HEK293T (cell line): ENCODE data around the gene TRIM66.

Source experiments
- CTCF ChIA-PET: fragments of 350-600 bp; formaldehyde crosslinking; extraction: SDS; loops from one replicate; lab custom pipeline; 2021; ENCODE audit warnings: antibody characterized with exemption, inconsistent platforms; lab: Yijun Ruan, JAX
- POLR2A ChIA-PET: fragments of 350-600 bp; formaldehyde crosslinking; extraction: SDS; loops from one replicate; lab custom pipeline; 2020; ENCODE audit warnings: antibody characterized with exemption, inconsistent platforms; lab: Yijun Ruan, JAX
- DNase-seq: peaks from one replicate; pipeline ENCODE4 v3.0.0; 2012; ENCODE audit warnings: mixed read lengths; ENCODE audit errors: extremely low spot score
- ARNT ChIP-seq: fragments of 450-650 bp; IDR thresholded peaks from 2 replicates; pipeline ENCODE4 v1.6.1; 2017; ENCODE audit warnings: mild to moderate bottlenecking
- BHLHE40 ChIP-seq: fragments of 450-650 bp; IDR thresholded peaks from 2 replicates; pipeline ENCODE4 v1.6.1; 2016; ENCODE audit warnings: mild to moderate bottlenecking, moderate library complexity, borderline replicate concordance
- CTBP1 ChIP-seq: fragments of 450-650 bp; IDR thresholded peaks from 2 replicates; pipeline ENCODE4 v1.6.1; 2016; ENCODE audit warnings: borderline replicate concordance
- ELF4 ChIP-seq: fragments of 450-650 bp; IDR thresholded peaks from 2 replicates; pipeline ENCODE4 v1.6.1; 2017; ENCODE audit warnings: antibody characterized with exemption
- FOXA1 ChIP-seq: fragments of 450-650 bp; IDR thresholded peaks from 2 replicates; pipeline ENCODE4 v1.6.1; 2016; ENCODE audit warnings: mild to moderate bottlenecking
- FOXK2 ChIP-seq: fragments of 450-650 bp; IDR thresholded peaks from 2 replicates; pipeline ENCODE4 v1.6.1; 2016; ENCODE audit warnings: mild to moderate bottlenecking
- FOXM1 ChIP-seq: fragments of 450-650 bp; IDR thresholded peaks from 2 replicates; pipeline ENCODE4 v1.6.1; 2017; ENCODE audit warnings: mild to moderate bottlenecking, borderline replicate concordance
- HDGF ChIP-seq: fragments of 450-650 bp; IDR thresholded peaks from 2 replicates; pipeline ENCODE4 v1.6.1; 2017; ENCODE audit warnings: antibody characterized with exemption, borderline replicate concordance
- L3MBTL2 ChIP-seq: fragments of 450-650 bp; conservative IDR thresholded peaks from 2 replicates; pipeline ENCODE4 v1.6.1; 2016; ENCODE audit warnings: mild to moderate bottlenecking
- LEF1 ChIP-seq: fragments of 450-650 bp; IDR thresholded peaks from 2 replicates; pipeline ENCODE4 v1.6.1; 2017; ENCODE audit warnings: mild to moderate bottlenecking, borderline replicate concordance
- NFRKB ChIP-seq: fragments of 450-650 bp; IDR thresholded peaks from 2 replicates; pipeline ENCODE4 v1.6.1; 2016; ENCODE audit warnings: mild to moderate bottlenecking, moderate library complexity
- PKNOX1 ChIP-seq: fragments of 450-650 bp; IDR thresholded peaks from 2 replicates; pipeline ENCODE4 v1.6.1; 2016
- SP1 ChIP-seq: fragments of 450-650 bp; IDR thresholded peaks from 2 replicates; pipeline ENCODE4 v1.6.1; 2017
- SUZ12 ChIP-seq: fragments of 450-650 bp; IDR thresholded peaks from 2 replicates; pipeline ENCODE4 v1.6.1; 2016; ENCODE audit warnings: mild to moderate bottlenecking
- TARDBP ChIP-seq: fragments of 450-650 bp; IDR thresholded peaks from 2 replicates; pipeline ENCODE4 v1.6.1; 2016
- ZNF384 ChIP-seq: fragments of 450-650 bp; IDR thresholded peaks from 2 replicates; pipeline ENCODE4 v1.6.1; 2016

The TRIM66 gene

GRCh38 chr11:8717544-8717875 is 35.0 kb upstream of the TRIM66 start:
- POLR2A ChIA-PET = no interaction called here
- TF ChIP-seq BHLHE40 (no peak), FOXM1 (no peak), SP1 (no peak)

DNA sequence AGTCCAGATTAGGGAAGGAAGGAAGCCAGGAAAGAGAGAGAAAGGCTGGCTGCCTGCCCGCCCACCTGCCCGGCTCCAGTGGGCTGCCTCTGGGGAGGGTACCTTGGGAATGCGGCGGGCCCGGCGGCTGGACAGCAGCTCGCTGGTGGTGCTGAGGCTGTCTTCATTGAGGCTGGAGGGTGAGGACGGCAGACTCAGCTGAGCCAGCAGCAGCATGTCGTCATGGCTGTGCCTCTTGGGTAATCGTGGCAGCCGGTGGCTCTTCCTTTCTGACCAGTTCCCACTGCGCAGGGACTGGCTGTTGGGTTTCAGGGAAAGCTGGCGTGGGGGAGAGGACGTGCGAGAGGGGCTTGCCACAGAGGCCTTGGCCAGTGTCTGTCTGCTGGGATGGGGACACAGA is 33.0 kb upstream of the TRIM66 start:
- DNase-seq = no peak
- CTCF ChIA-PET = no interaction called here
- POLR2A ChIA-PET = no interaction called here
- TF ChIP-seq FOXK2 (no peak), TARDBP (no peak), SUZ12 (no peak), NFRKB (no peak), ARNT (no peak), L3MBTL2 (no peak), SP1 (no peak), PKNOX1 (no peak), HDGF (no peak)

More at GRCh38 chr11:8717544-8717875, 35.0 kb upstream of the TRIM66 start:
- CTCF ChIA-PET = no interaction called here
- no peak for DNase-seq

- TF ChIP-seq HDGF = no peak
- TF ChIP-seq CTBP1 = no peak
- TF ChIP-seq NFRKB = no peak
- TF ChIP-seq BHLHE40 = no peak
- no peak for TF ChIP-seq ELF4
- no peak for TF ChIP-seq FOXM1
- no peak for DNase-seq
- CTCF ChIA-PET = no interaction called here
- POLR2A ChIA-PET = interaction anchor here (0.8 kb wide), 1 partner anchor 32 kb away, joined by 3 read pairs; the partner anchor contains the start of genes RPL27A and TRIM66
Observed at GRCh38 chr11:8714622-8715225, 32.3 kb upstream of the TRIM66 start.

GRCh38 chr11:8713760-8714454 is 31.4 kb upstream of the TRIM66 start:
- TF ChIP-seq FOXA1 (no peak), ZNF384 (no peak), SP1 (no peak), NFRKB (no peak), ELF4 (no peak), FOXM1 (no peak), LEF1 (no peak), HDGF (no peak), FOXK2 (no peak), TARDBP (no peak), CTBP1 (no peak), L3MBTL2 (no peak)
- CTCF ChIA-PET = no interaction called here
- POLR2A ChIA-PET = no interaction called here
- no peak for DNase-seq

GRCh38 chr11:8712506-8712905 is 30.0 kb upstream of the TRIM66 start:
- ChIA-PET POLR2A (interaction anchor here (0.8 kb wide), 1 partner anchor 24 kb away, joined by 3 read pairs; no protein-coding TSS in a partner anchor), CTCF (no interaction called here)

GRCh38 chr11:8711895-8712442 is 29.5 kb upstream of the TRIM66 start:
- CTCF ChIA-PET = no interaction called here

More at GRCh38 chr11:8712506-8712905, 30.0 kb upstream of the TRIM66 start:
- DNase-seq = no peak
- TF ChIP-seq ZNF384 = no peak
- TF ChIP-seq FOXM1 = no peak

DNA sequence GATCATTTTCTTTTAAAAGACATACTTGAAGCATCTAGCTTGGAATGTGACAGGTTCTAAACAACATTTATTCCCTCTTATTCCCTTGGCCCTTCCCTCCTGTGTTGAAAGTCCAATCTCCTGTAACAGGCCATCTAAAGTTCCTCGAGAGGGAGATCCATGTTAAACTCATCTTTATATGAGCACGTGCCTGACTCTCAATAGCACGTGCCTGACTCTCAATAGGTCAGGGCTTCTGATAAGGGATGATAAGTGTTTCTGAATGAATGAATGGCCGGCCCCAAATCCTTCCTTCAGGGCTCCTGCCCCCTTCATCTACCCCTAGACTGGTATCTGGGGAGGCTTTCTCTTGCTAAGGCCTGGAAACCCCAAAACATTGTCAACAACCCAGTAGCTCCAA is 27.3 kb upstream of the TRIM66 start:
- DNase-seq = no peak
- no peak for TF ChIP-seq NFRKB
- TF ChIP-seq BHLHE40 = no peak
- TF ChIP-seq SUZ12 = no peak
- no peak for TF ChIP-seq SP1
- no peak for TF ChIP-seq L3MBTL2
- TF ChIP-seq LEF1 = no peak
- TF ChIP-seq HDGF = no peak
- no peak for TF ChIP-seq FOXA1
- no peak for TF ChIP-seq ELF4
- POLR2A ChIA-PET = no interaction called here
- CTCF ChIA-PET = no interaction called here

More at GRCh38 chr11:8711895-8712442, 29.5 kb upstream of the TRIM66 start:
- POLR2A ChIA-PET = no interaction called here
- TF ChIP-seq ELF4 (no peak), HDGF (no peak), BHLHE40 (no peak), NFRKB (no peak)
- DNase-seq = no peak

GRCh38 chr11:8709002-8709672 is 26.7 kb upstream of the TRIM66 start:
- ChIA-PET CTCF (no interaction called here), POLR2A (interaction anchor here (1.2 kb wide), 1 partner anchor 27 kb away, joined by 3 read pairs; the partner anchor contains the start of genes RPL27A and TRIM66)
- TF ChIP-seq ELF4 (no peak), TARDBP (no peak), L3MBTL2 (no peak), SUZ12 (no peak), LEF1 (no peak), SP1 (no peak), HDGF (no peak), FOXA1 (no peak), ARNT (no peak), ZNF384 (no peak), PKNOX1 (no peak)
- DNase-seq = no peak
